Adrenal gland (tissue), 12 donors: ENCODE data around the gene SPRR4. TPM values are rescaled to one million over a fixed set of nuclear protein-coding genes. Genes with fewer than 3 reads are reported as not detected.

Experiments used
- DNase-seq, 7 donors: peaks; one replicate each; pipeline ENCODE4 v3.0.0-alpha.2; 2019 to 2020
- H3K27ac ChIP-seq, 5 donors: fragments of 200-600 bp; sonication (generic) in 4 of 5; 1 replicate in 3 of 5; 2 replicates in 2 of 5; pipeline versions ENCODE4 v1.5.1 to v1.8.0; 2016 to 2020; ENCODE audit warnings: mild to moderate bottlenecking in 1 of 5
- H3K27me3 ChIP-seq: fragments of 200-600 bp; 2 replicates; pipeline ENCODE4 v1.8.0; 2021
- H3K36me3 ChIP-seq, 2 donors: fragments of 200-600 bp; replicated peaks in 1 of 2; 1 replicate in 1 of 2; 2 replicates in 1 of 2; pipeline versions ENCODE4 v1.5.1 to v1.8.0; 2018 to 2022
- H3K4me1 ChIP-seq, 2 donors: fragments of 200-600 bp; replicated peaks in 1 of 2; 1 replicate in 1 of 2; 2 replicates in 1 of 2; pipeline versions ENCODE4 v1.5.1 to v1.8.0; 2018 to 2021
- H3K4me3 ChIP-seq, 4 donors: fragments of 200-600 bp; sonication (generic) in 3 of 4; one replicate each; pipeline ENCODE4 v1.5.1; 2016 to 2018
- H3K9me3 ChIP-seq, 3 donors: fragments of 200-600 bp; sonication (generic) in 1 of 3; replicated peaks in 1 of 3; 1 replicate in 2 of 3; 2 replicates in 1 of 3; pipeline versions ENCODE4 v1.5.1 to v1.8.0; 2016 to 2021
- POLR2A ChIP-seq, 2 donors: fragments of 450-650 bp; IDR thresholded peaks; one replicate each; pipeline ENCODE4 v1.6.1; 2017; ENCODE audit warnings: antibody characterized with exemption in 2 of 2, mild to moderate bottlenecking in 2 of 2, moderate library complexity in 1 of 2
- WGBS, 4 donors: extraction: QIAGEN DNeasy Blood & Tissue Kit in 2 of 4; methylation state at CpG; one replicate each; pipeline versions ENCODE4 v1.1.5 to v1.1.7; 2013 to 2017; 5-methylcytosine and 5-hydroxymethylcytosine counted together
- intact Hi-C, 2 donors: fragments of 100-400 bp; cut with DNase I; formaldehyde crosslinking; loops; one replicate each; pipeline versions ENCODE4 v1.14.1 to v1.15.0; 2022 to 2023
- polyA plus RNA-seq, 3 donors: library from polyadenylated mRNA; stranded (reverse); fragments of 200-250 nt in 2 of 3; fragments of 350-450 nt in 1 of 3; fragmentation: Illumina TruSeq in 1 of 3; extraction: RNeasy Lipid Tissue Mini Kit (QIAGEN cat#74804) in 1 of 3; gene quantifications; one replicate each; pipeline ENCODE4 v1.2.3, GENCODE V29; 2013 to 2014
- total RNA-seq, 9 donors: library from RNA; depleted of rRNA in 4 of 9; stranded (reverse); fragments of >200 nt in 4 of 9; fragments of 120-200 nt in 1 of 9; fragmentation: NEBNext Ultra II Directional in 1 of 9; extraction: Animal tissue kit (Norgen Biotek cat#: 25700) in 1 of 9; gene quantifications; one replicate each; pipeline versions ENCODE4 v1.1.0 to v1.2.4, GENCODE V29; 2013 to 2023
- TF ChIP-seq, protein P1 (sequence below), 6 experiments: fragments of 450-650 bp in 4 of 6; fragments of 200-600 bp in 2 of 6; sonication (generic) in 1 of 6; IDR thresholded peaks; 1 replicate in 5 of 6; 2 replicates in 1 of 6; pipeline versions ENCODE4 v1.5.1 to v1.8.0; 2016 to 2021; ENCODE audit warnings: antibody characterized with exemption in 6 of 6, mild to moderate bottlenecking in 2 of 6, moderate library complexity in 1 of 6
- donor health status: healthy with polysubstance abuse.
- donor health status: Bipolar disorder and iron deficiency.
- donor health status: DM: yes; HTN: yes; CAD: no.
- donor health status: DM: no; HTN: no; CAD: no.
- donor health status: DM: no; HTN: no; CAD: no.
- donor health status: DM: yes; HTN: yes; CAD: no.

The SPRR4 gene
- total and polyA plus RNA-seq, 12 donors = not detected

DNA sequence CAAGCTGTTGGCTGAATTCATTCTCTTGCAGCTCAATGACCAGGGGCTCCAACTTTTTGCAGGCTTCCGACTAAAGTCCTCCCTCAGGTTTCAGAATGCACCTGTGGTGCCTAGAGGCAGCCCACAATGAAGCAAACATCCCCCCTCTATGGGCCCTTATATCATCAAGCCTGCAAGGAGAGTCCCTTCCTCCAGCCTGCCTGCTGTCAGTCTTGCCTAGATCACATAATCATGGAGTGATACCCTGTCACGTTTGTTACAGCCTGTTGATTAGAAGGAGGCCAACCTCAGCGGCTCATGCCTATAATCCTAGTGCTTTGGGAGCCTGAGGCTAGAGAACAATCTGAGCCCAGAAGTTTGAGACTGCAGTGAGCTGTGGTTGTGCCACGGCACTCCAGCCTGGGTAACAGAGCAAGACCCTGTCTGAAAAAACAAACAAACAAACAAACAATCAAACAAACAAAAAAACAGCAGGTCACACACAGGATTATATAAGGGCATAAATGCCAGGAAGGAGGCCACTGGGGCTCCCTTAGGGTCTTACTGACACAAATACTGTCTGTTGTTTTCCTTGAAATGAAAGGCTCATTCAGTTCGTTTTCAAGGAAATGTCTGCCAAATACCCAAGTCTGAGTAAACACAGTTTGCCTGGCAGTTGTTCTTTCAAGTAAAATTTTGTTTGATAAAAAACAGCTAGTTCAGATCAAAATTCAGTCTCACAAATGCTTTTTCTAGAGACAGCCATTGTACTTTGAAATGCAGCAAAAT is 26.4 kb downstream of the SPRR4 start:
- intact Hi-C loops = no loop called here
- WGBS, 4 donors = 32 to 40% (median 36%) methylated on average over 5 of the region's 5 CpGs
- no peaks in the 10 kb centered on the region for H3K27me3 ChIP-seq
- H3K4me1 ChIP-seq = no peaks in the 10 kb centered on the region
- H3K9me3 ChIP-seq = no peaks in the 10 kb centered on the region
- H3K36me3 ChIP-seq = no peaks in the 10 kb centered on the region
- DNase-seq = no peak
- no peak for TF ChIP-seq POLR2A (IDR thresholded peaks at IDR 0.05)
- TF ChIP-seq, protein P1, sequence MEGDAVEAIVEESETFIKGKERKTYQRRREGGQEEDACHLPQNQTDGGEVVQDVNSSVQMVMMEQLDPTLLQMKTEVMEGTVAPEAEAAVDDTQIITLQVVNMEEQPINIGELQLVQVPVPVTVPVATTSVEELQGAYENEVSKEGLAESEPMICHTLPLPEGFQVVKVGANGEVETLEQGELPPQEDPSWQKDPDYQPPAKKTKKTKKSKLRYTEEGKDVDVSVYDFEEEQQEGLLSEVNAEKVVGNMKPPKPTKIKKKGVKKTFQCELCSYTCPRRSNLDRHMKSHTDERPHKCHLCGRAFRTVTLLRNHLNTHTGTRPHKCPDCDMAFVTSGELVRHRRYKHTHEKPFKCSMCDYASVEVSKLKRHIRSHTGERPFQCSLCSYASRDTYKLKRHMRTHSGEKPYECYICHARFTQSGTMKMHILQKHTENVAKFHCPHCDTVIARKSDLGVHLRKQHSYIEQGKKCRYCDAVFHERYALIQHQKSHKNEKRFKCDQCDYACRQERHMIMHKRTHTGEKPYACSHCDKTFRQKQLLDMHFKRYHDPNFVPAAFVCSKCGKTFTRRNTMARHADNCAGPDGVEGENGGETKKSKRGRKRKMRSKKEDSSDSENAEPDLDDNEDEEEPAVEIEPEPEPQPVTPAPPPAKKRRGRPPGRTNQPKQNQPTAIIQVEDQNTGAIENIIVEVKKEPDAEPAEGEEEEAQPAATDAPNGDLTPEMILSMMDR (IDR thresholded peaks at IDR 0.05) = no peak
- no peak overlapping the region for H3K4me3 ChIP-seq
- H3K27ac ChIP-seq = no peak overlapping the region

GRCh38 chr1:152997901-152998300 is 27.5 kb downstream of the SPRR4 start:
- no peaks in the 10 kb centered on the region for H3K4me1 ChIP-seq
- WGBS, 4 donors = 57 to 73% (median 69%) methylated on average over 7 of the region's 7 CpGs
- DNase-seq = no peak
- H3K27ac ChIP-seq = no peak overlapping the region
- H3K27me3 ChIP-seq = no peaks in the 10 kb centered on the region
- intact Hi-C loops = no loop called here
- no peak overlapping the region for H3K4me3 ChIP-seq
- H3K36me3 ChIP-seq = no peaks in the 10 kb centered on the region
- TF ChIP-seq POLR2A (IDR thresholded peaks at IDR 0.05) = no peak
- TF ChIP-seq, protein P1 (IDR thresholded peaks at IDR 0.05) = no peak
- no peaks in the 10 kb centered on the region for H3K9me3 ChIP-seq

DNA sequence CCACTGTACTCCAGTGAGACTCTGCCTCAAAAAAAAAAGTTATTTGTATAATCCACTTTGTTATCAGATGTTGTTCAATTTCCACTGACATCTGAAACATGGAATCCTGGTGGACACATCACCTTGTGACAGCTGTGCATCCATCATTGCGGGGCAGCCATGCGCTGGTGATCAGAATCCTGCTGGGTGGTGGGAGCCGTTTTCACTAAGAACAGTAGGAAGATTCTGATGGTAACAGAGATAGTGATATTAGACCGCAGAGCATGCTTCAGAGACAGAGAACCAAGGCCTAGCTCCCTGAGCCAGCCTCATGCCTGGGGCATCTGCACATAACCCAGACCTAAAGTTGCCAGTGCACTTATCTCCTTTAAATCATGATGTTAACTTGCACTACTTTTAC is 28.0 kb downstream of the SPRR4 start:
- WGBS, 4 donors = 76 to 87% (median 80%) methylated on average over 4 of the region's 4 CpGs
- Histone ChIP-seq H3K36me3 (no peaks in the 10 kb centered on the region), H3K27me3 (no peaks in the 10 kb centered on the region), H3K4me1 (no peaks in the 10 kb centered on the region), H3K27ac (no peak overlapping the region), H3K4me3 (no peak overlapping the region), H3K9me3 (no peaks in the 10 kb centered on the region)
- intact Hi-C loops = no loop called here
- DNase-seq = no peak
- TF ChIP-seq, protein P1 (IDR thresholded peaks at IDR 0.05) = no peak
- no peak for TF ChIP-seq POLR2A (IDR thresholded peaks at IDR 0.05)

DNA sequence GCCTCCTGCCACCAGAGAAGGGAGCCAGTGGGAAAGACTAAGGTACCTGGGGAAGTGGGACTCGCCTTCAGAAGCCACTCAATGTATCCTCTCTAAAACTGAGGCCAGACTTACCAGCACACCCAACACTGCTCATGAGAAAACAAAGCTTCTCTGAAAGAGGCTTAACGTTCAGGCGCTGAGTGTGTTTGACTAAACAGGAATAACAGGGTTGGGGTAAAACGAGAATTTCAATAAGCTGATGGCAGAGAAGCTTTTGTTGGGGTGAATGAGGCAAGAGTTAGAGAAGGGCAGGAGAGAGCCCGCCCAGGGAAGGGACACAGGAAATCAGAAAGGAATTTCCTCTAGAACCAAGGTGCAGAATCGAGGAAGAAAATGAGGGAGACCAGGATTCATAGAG is 29.4 kb downstream of the SPRR4 start:
- Histone ChIP-seq H3K27ac (no peak overlapping the region), H3K4me1 (no peaks in the 10 kb centered on the region), H3K27me3 (no peaks in the 10 kb centered on the region), H3K4me3 (no peak overlapping the region), H3K36me3 (no peaks in the 10 kb centered on the region), H3K9me3 (no peaks in the 10 kb centered on the region)
- 67 to 83% (median 77%) methylated on average over 6 of the region's 6 CpGs for WGBS, 4 donors
- DNase-seq = no peak
- TF ChIP-seq, protein P1 (IDR thresholded peaks at IDR 0.05) = no peak
- no peak for TF ChIP-seq POLR2A (IDR thresholded peaks at IDR 0.05)
- intact Hi-C loops = no loop called here
